Measurements from ENCODE around the gene RIN3.

The RIN3 gene

GRCh38 chr14:92657457-92658142, 144.0 kb downstream of the RIN3 start:
- no peak for DNase-seq (ENCODE audit: low read depth, low spot score)
- CTCF ChIA-PET, result interaction anchor here (1.3 to 2.5 kb wide), 3 partner anchors 10 to 29 kb away, joined by 3 to 11 read pairs (median 3); no protein-coding TSS in a partner anchor
- TF ChIP-seq CTCF (IDR thresholded peaks at IDR 0.05; ENCODE audit: insufficient read depth, low read length, missing control alignments), result no peak
- H3K4me3 ChIP-seq (ENCODE audit: low read depth, low read length), result no peak overlapping the region
- POLR2A ChIA-PET, result no interaction called here

GRCh38 chr14:92658160-92658559, 144.6 kb downstream of the RIN3 start:
- POLR2A ChIA-PET, result no interaction called here
- TF ChIP-seq CTCF (IDR thresholded peaks at IDR 0.05; ENCODE audit: insufficient read depth, low read length, missing control alignments), result no peak
- H3K4me3 ChIP-seq (ENCODE audit: low read depth, low read length), result no peak overlapping the region
- DNase-seq (ENCODE audit: low read depth, low spot score), result no peak
- CTCF ChIA-PET, result interaction anchor here (1.3 to 2.5 kb wide), 3 partner anchors 10 to 29 kb away, joined by 3 to 11 read pairs (median 3); no protein-coding TSS in a partner anchor

GRCh38 chr14:92658684-92659083, 145.1 kb downstream of the RIN3 start:
- ChIA-PET POLR2A (no interaction called here), CTCF (interaction anchor here (1.4 to 2.5 kb wide), 2 partner anchors 10 to 28 kb away, joined by 3 to 11 read pairs; no protein-coding TSS in a partner anchor)
- DNase-seq (ENCODE audit: low read depth, low spot score), result no peak
- TF ChIP-seq CTCF (IDR thresholded peaks at IDR 0.05; ENCODE audit: insufficient read depth, low read length, missing control alignments), result no peak
- no peak overlapping the region for H3K4me3 ChIP-seq (ENCODE audit: low read depth, low read length)

GRCh38 chr14:92659765-92660561, 146.4 kb downstream of the RIN3 start:
- no peak for TF ChIP-seq CTCF (IDR thresholded peaks at IDR 0.05; ENCODE audit: insufficient read depth, low read length, missing control alignments)
- no peak for DNase-seq (ENCODE audit: low read depth, low spot score)
- POLR2A ChIA-PET, result no interaction called here
- no peak overlapping the region for H3K4me3 ChIP-seq (ENCODE audit: low read depth, low read length)
- CTCF ChIA-PET, result interaction anchor here (2.5 kb wide), 1 partner anchor 27 kb away, joined by 11 read pairs; no protein-coding TSS in a partner anchor

GRCh38 chr14:92660571-92660970, 147.0 kb downstream of the RIN3 start:
- no peak for DNase-seq (ENCODE audit: low read depth, low spot score)
- no peak overlapping the region for H3K4me3 ChIP-seq (ENCODE audit: low read depth, low read length)
- ChIA-PET CTCF (interaction anchor here (0.9 kb wide), 1 partner anchor 26 kb away, joined by 3 read pairs; no protein-coding TSS in a partner anchor), POLR2A (no interaction called here)
- TF ChIP-seq CTCF (IDR thresholded peaks at IDR 0.05; ENCODE audit: insufficient read depth, low read length, missing control alignments), result no peak

- ChIA-PET CTCF (interaction anchor here (0.8 to 0.9 kb wide), 2 partner anchors 20 to 527 kb away, joined by 3 to 4 read pairs; no protein-coding TSS in a partner anchor), POLR2A (no interaction called here)
- TF ChIP-seq CTCF (IDR thresholded peaks at IDR 0.05; ENCODE audit: insufficient read depth, low read length, missing control alignments), result no peak
- H3K4me3 ChIP-seq (ENCODE audit: low read depth, low read length), result no peak overlapping the region
- no peak for DNase-seq (ENCODE audit: low read depth, low spot score)
These were observed 149.5 kb downstream of the RIN3 start for GRCh38 chr14:92663049-92663448.
